22Rv1 (cell line): Measurements from ENCODE around the gene CYSTM1.

Experiments
- ZFX ChIP-seq: fragments of 450-650 bp; IDR thresholded peaks from 2 replicates; pipeline ENCODE4 v1.6.1; 2017; ENCODE audit warnings: antibody characterized with exemption, borderline replicate concordance
- TF ChIP-seq, protein P1 (sequence below): fragments of 450-650 bp; IDR thresholded peaks from 2 replicates; pipeline ENCODE4 v1.5.1; 2017; ENCODE audit warnings: mild to moderate bottlenecking

DNA sequence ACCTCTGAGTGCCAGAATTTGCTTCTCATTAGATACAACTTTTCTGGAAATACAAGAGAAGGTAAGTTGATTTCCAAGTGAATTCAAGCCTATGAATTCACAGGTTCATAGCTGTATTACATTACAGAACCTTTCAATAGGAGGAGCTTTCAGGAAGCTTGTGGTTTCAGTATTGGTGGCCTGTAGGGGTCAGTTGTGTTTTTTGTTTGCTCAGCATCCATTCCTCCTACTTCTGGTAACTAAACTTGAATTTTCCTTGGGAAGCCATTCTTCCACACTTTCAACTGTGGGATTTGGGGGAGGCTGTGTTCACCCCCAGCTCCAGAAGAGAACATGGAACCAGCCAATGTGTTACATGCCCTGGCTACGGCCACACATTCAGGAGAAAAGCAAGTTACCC lies 5.6 kb upstream of the CYSTM1 start:
- TF ChIP-seq, protein P1, sequence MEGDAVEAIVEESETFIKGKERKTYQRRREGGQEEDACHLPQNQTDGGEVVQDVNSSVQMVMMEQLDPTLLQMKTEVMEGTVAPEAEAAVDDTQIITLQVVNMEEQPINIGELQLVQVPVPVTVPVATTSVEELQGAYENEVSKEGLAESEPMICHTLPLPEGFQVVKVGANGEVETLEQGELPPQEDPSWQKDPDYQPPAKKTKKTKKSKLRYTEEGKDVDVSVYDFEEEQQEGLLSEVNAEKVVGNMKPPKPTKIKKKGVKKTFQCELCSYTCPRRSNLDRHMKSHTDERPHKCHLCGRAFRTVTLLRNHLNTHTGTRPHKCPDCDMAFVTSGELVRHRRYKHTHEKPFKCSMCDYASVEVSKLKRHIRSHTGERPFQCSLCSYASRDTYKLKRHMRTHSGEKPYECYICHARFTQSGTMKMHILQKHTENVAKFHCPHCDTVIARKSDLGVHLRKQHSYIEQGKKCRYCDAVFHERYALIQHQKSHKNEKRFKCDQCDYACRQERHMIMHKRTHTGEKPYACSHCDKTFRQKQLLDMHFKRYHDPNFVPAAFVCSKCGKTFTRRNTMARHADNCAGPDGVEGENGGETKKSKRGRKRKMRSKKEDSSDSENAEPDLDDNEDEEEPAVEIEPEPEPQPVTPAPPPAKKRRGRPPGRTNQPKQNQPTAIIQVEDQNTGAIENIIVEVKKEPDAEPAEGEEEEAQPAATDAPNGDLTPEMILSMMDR, result no peak
- no peak for TF ChIP-seq ZFX
